AG09319 (cell line): ENCODE data around the gene NFYB.

Experiments
- DNase-seq: peaks from one replicate; pipeline ENCODE4 v3.0.0-alpha.2; 2010; ENCODE audit warnings: low read depth; ENCODE audit errors: extremely low read depth
- TF ChIP-seq, protein P1 (sequence below): IDR thresholded peaks from 2 replicates; pipeline ENCODE4 v1.5.1; 2011; ENCODE audit warnings: low read depth, mild to moderate bottlenecking, inconsistent platforms, low read length, moderate library complexity

Gene NFYB

DNA sequence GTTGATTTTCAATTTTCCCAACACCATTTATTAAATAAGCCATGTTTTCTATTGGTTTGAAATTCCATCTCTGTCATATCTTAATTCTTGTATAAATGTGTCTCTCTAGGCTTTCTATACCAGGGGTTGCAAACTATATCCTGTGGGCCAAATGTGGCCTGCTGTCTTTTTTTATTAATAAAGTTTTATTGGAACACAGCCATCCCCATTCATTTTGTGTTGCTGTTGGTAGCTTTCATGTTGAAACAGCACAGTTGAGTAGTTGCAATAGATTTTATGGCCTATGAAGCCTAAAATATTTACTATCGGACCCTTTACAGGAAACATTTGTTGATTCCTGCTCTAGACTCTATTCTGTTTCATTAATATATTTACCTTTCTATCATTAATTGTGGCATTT, 64.3 kb downstream of the NFYB start:
- TF ChIP-seq, protein P1, sequence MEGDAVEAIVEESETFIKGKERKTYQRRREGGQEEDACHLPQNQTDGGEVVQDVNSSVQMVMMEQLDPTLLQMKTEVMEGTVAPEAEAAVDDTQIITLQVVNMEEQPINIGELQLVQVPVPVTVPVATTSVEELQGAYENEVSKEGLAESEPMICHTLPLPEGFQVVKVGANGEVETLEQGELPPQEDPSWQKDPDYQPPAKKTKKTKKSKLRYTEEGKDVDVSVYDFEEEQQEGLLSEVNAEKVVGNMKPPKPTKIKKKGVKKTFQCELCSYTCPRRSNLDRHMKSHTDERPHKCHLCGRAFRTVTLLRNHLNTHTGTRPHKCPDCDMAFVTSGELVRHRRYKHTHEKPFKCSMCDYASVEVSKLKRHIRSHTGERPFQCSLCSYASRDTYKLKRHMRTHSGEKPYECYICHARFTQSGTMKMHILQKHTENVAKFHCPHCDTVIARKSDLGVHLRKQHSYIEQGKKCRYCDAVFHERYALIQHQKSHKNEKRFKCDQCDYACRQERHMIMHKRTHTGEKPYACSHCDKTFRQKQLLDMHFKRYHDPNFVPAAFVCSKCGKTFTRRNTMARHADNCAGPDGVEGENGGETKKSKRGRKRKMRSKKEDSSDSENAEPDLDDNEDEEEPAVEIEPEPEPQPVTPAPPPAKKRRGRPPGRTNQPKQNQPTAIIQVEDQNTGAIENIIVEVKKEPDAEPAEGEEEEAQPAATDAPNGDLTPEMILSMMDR: no peak
- no peak for DNase-seq

DNA sequence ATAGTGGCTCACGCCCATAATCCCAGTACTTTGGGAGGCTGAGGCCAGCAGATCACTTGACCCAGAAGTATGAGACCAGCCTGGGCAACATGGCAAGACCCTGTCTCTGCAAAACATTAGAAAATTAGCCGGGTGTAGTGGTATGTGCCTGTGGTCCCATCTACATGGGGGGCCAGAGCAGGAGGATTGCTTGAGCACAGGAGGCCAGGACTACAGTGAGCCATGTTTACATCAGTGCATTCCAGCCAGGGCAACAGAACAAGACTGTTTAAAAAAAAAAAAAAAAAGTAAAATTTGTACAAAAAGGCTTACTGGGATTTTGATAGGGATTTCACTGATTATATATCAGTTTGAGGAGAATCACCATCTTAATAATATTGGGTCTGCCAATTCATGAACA, 65.9 kb downstream of the NFYB start:
- TF ChIP-seq, protein P1: no peak
- DNase-seq: no peak
